HG03558 (cell line): Measurements from ENCODE around the gene CEP72.
"Not testable (repeated sequence)": the region's sequence is repeated elsewhere in the genome, so short reads cannot be mapped to it uniquely, and the experiment has no call there.

Experiments
- ATAC-seq: cut with Tn5 transposase; IDR thresholded peaks from one replicate; pipeline ENCODE4 v1.9.1; 2021; ENCODE audit warnings: moderate number of reproducible peaks; ENCODE audit not compliant: unreplicated experiment; ENCODE audit errors: extremely low read depth

CEP72 gene

GRCh38 chr5:595285-595875 lies 16.8 kb upstream of the CEP72 start:
- ATAC-seq, result no peak

DNA sequence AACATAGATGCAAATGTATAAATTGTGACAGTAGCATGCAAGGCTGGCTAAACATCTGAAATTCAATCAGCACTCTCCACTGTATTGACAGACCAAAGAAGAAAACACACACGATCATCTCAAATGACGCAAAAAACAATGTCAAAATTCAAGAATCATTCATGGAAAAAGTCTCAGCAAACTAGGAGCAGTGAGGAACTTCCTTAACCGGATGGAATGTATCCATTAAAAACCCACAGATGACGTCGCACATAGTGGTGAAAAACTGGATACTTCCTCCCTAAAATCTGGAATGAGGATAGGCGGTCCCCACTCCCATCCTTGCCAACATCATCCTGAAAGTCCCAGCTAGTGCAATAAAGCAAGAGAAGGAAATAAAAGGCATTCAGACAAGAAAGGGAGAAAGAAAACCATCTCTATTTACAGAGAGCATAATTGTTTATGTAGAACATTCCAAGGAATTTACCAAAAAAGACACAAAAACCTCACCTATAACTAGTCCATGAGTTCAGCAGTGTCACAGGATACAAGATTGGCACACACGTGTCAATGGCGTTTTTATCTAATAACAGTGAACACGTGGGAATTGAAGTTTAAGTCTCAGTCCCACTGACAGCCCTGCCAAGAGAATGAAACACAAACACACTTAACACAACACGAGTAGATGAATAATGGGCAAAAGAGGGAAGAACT lies 14.1 kb upstream of the CEP72 start:
- no peak for ATAC-seq

- ATAC-seq, result no peak
Observed at GRCh38 chr5:598564-598890, 13.6 kb upstream of the CEP72 start.

GRCh38 chr5:600886-601541 lies 11.1 kb upstream of the CEP72 start:
- ATAC-seq, result no peak

DNA sequence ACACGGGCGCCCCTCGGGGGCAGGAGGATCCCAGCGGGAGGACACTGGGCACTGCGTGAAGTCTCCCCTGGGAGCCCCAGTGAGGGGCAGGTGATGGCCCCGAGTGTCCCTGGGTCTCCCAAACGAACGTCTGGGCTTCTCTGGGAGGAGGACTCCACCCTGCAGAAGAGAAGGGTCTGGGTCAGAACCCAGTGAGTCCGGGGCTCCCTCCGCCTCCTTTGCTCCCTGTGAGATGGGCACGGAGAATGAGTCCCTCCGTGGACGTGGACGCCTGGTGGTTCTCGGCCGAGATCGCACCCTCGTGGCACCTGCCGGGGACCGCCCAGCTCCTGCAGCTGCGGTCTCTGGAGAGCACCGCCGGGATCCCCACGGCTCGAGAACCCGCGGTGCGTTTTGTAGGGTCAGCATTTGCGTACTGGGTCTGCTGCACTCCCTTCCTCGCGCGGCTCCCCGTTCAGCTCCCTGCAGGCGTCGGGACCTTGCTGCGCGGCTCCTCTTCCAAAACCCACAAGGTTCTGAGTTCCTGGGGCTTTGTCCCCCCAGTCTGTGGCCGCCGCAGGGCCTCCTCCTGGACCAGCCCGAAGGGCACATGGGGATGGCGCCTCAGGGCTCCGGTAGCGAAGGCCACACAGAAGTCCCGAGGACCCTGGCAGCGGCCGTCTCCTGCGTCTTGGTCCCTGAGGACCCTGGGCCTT lies 10.2 kb upstream of the CEP72 start:
- no peak for ATAC-seq

DNA sequence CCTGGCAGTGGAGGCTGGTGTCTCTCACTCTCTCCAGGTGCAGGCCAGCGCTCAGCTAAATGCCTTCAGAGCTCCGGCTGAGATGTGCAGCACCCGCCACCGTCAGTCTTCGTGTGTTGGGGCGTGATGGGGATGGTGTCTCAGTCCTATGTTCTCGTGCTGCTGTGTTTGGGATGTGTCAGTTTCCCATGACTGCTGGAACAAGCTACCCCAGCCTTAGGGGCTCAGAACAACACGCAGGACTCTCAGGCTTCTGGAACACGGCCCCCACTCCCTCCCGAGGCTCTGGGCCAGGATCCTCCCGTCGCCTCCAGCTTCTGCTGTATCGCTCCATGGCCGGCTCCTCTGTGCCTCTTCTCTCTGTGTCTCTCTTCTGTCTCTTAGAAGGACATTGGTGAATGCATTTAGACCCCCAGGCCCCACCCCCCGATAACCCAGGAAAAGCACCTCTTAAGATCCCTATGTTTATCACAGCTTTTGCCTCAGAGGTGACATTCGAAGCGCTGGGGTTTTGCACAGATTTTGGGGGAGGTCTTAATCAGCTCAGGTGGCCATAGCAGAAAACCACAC lies 9.6 kb upstream of the CEP72 start:
- no peak for ATAC-seq

GRCh38 chr5:603081-603998 lies 8.8 kb upstream of the CEP72 start:
- ATAC-seq, result no peak

DNA sequence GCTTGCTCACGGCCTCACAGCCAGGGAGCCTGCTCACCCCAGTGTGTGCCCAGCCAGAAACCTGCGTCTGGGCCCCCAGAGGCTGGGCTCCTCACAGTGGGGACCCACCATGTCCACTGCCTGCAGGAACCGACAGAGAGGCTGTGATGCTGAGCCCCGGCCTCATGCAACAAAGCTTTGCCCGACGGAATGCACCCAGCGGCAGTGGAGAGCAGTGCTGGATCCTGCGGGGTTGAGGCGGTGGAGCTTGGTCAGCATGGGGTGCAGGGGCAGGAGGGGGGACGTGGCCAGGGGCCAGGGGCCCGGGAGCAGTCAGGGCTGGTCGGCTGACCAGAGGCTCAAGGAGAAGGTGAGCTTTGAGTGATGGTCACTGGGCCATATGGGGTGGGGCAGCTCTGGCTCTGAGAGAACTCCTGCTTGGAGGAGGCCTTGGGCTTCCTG lies 7.7 kb upstream of the CEP72 start:
- no peak for ATAC-seq

GRCh38 chr5:605090-605489 lies 7.0 kb upstream of the CEP72 start:
- ATAC-seq, result not testable (repeated sequence)

DNA sequence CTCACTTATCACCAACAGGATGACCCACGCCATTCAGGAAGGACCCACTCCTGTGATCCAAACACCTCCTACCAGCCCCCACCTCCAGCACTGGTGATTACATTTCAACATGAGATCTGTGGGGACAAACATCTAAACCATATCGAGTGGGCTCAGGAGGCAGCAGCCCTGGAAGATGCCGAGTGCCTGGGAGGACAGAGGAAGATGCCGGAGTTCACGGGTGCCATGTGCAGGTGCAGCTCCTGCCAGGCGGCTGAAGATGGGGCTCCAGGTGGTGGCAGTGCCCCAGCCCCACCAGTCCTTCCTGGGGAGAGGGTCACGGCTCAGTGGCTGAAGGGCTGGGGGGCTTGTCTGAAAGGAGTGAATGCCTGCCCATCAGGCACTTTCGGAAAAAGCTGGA lies 6.1 kb upstream of the CEP72 start:
- no peak for ATAC-seq

DNA sequence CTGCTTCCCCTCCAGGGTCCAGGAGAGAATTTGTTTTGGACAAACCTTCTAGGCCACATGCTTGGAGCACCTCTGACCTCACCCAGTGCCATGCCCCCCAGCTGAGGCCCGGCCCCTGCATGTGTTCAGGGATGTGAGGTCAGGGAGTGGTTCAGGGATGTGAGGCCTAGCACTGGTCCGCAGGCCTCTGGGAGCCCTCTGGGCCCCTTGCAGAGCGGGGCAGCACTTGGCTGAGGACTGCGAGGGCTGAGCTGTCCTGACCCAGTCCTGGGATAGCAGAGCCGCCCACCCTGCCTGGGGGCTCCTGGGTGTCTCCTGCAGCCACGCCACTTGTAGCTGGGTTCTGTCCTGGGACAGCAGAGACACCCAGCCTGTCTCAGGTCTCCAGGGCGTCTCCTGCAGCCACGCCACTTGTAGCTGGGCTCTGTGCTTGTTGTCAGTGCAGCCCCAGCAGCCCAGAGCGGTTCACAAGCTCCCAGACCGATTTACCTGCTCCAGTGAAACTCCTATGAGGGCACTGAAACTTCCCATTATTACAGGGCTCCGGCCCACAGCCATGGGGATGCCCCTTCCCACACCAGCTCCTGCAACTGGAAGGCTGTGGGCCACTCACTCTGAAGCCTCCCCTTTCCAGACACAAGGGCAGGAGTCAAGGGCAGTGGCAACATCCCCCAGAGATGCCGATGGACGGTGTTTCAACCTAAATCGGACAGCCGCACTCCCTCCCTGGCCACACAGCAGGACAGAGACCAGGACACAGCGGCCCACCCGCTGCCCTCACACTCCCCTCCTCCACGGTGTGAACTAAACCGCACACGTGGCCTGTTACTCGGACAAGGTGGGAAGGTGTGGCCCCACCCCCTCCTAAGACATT lies 5.4 kb upstream of the CEP72 start:
- ATAC-seq, result no peak

- ATAC-seq, result no peak
Observed at GRCh38 chr5:607541-608428, 4.4 kb upstream of the CEP72 start.

- no peak for ATAC-seq
Observed at GRCh38 chr5:608429-609370, 3.4 kb upstream of the CEP72 start.

- ATAC-seq, result no peak
Observed at GRCh38 chr5:609506-609905, 2.6 kb upstream of the CEP72 start.

GRCh38 chr5:610011-610743 lies 2.0 kb upstream of the CEP72 start:
- no peak for ATAC-seq
